AG09309 (cell line): ENCODE measurements around the gene RBFOX1.

Experiments
- DNase-seq: peaks from one replicate; pipeline ENCODE4 v3.0.0-alpha.2; 2010; ENCODE audit warnings: low read depth
- H3K4me3 ChIP-seq: 2 replicates; pipeline ENCODE4 v1.5.1; 2011; ENCODE audit warnings: mild to moderate bottlenecking, low read depth, low read length, moderate library complexity; ENCODE audit not compliant: control insufficient read depth
- CTCF ChIP-seq: IDR thresholded peaks from 2 replicates; pipeline ENCODE4 v1.5.1; 2011; ENCODE audit warnings: mild to moderate bottlenecking, low read depth, low read length, inconsistent platforms; ENCODE audit not compliant: insufficient read depth, control insufficient read depth; ENCODE audit errors: missing control alignments

Gene RBFOX1

GRCh38 chr16:7612671-7613070, 280.0 kb downstream of the RBFOX1 start:
- H3K4me3 ChIP-seq = no peak overlapping the region
- TF ChIP-seq CTCF = no peak
- no peak for DNase-seq

GRCh38 chr16:7613518-7613917, 280.9 kb downstream of the RBFOX1 start:
- no peak for TF ChIP-seq CTCF
- no peak for DNase-seq
- H3K4me3 ChIP-seq = no peak overlapping the region

GRCh38 chr16:7614021-7614795, 281.6 kb downstream of the RBFOX1 start:
- H3K4me3 ChIP-seq = no peak overlapping the region
- no peak for TF ChIP-seq CTCF
- no peak for DNase-seq

GRCh38 chr16:7615565-7615964, 282.9 kb downstream of the RBFOX1 start:
- no peak for TF ChIP-seq CTCF
- no peak for DNase-seq

GRCh38 chr16:7624871-7625766, 292.5 kb downstream of the RBFOX1 start:
- no peak for DNase-seq
- H3K4me3 ChIP-seq = no peak overlapping the region
- TF ChIP-seq CTCF = no peak

More at GRCh38 chr16:7615565-7615964, 282.9 kb downstream of the RBFOX1 start:
- no peak overlapping the region for H3K4me3 ChIP-seq

GRCh38 chr16:7628981-7629380, 296.3 kb downstream of the RBFOX1 start:
- DNase-seq = no peak
- H3K4me3 ChIP-seq = no peak overlapping the region
- TF ChIP-seq CTCF = no peak
